CD4-positive, CD25-positive, alpha-beta regulatory T cell (primary cell): ENCODE results near the gene FAM76A. TPM values are rescaled to one million over a fixed set of nuclear protein-coding genes. Genes with fewer than 3 reads are reported as not detected.

Experiments
- ATAC-seq, 2 donors: fragments of 150-1000 bp; cut with Tn5 transposase; one replicate each; pipeline ENCODE4 v1.10.0; 2021; ENCODE audit warnings: low read depth in 2 of 2, moderate number of reproducible peaks in 2 of 2, moderate library complexity in 1 of 2
- DNase-seq, 3 donors: peaks; one replicate each; pipeline versions ENCODE4 v3.0.0 to v3.0.0-alpha.2; 2012 to 2022; ENCODE audit warnings: mixed read lengths in 1 of 3
- H3K27ac ChIP-seq: one replicate; pipeline ENCODE4 v1.7.0; 2013; ENCODE audit warnings: mild to moderate bottlenecking, low read length; ENCODE audit not compliant: insufficient read depth, poor library complexity, severe bottlenecking
- H3K27me3 ChIP-seq: one replicate; pipeline ENCODE4 v1.7.0; 2013; ENCODE audit warnings: low read length; ENCODE audit not compliant: control insufficient read depth, insufficient read depth
- H3K36me3 ChIP-seq: one replicate; pipeline ENCODE4 v1.7.0; 2013; ENCODE audit warnings: mild to moderate bottlenecking, low read length, moderate library complexity; ENCODE audit not compliant: control insufficient read depth, insufficient read depth
- H3K4me1 ChIP-seq: 2 replicates; pipeline ENCODE4 v1.7.0; 2013; ENCODE audit warnings: mild to moderate bottlenecking, low read length; ENCODE audit not compliant: insufficient read depth, control insufficient read depth, poor library complexity, severe bottlenecking
- H3K4me3 ChIP-seq: one replicate; pipeline ENCODE4 v1.7.0; 2013; ENCODE audit warnings: low read depth, mild to moderate bottlenecking, low read length, moderate library complexity
- H3K9me3 ChIP-seq, 2 experiments: 1 replicate in 1 of 2; 2 replicates in 1 of 2; pipeline ENCODE4 v1.7.0; 2013; ENCODE audit warnings: low read length in 2 of 2, mild to moderate bottlenecking in 1 of 2, moderate library complexity in 1 of 2; ENCODE audit not compliant: control insufficient read depth in 2 of 2
- H3K27ac Mint-ChIP-seq, 3 donors: one replicate each; pipeline ENCODE4 v1.8.0; 2020 to 2022; ENCODE audit warnings: mild to moderate bottlenecking in 3 of 3, mixed read lengths in 3 of 3, moderate library complexity in 2 of 3
- H3K27me3 Mint-ChIP-seq: one replicate; pipeline ENCODE4 v1.8.0; 2022; ENCODE audit warnings: mild to moderate bottlenecking, mixed read lengths
- H3K36me3 Mint-ChIP-seq: one replicate; pipeline ENCODE4 v1.8.0; 2020; ENCODE audit warnings: mixed read lengths
- H3K4me1 Mint-ChIP-seq, 4 donors: one replicate each; pipeline ENCODE4 v1.8.0; 2020 to 2022; ENCODE audit warnings: mixed read lengths in 4 of 4, mild to moderate bottlenecking in 1 of 4
- H3K4me3 Mint-ChIP-seq, 4 donors: one replicate each; pipeline ENCODE4 v1.8.0; 2020 to 2022; ENCODE audit warnings: mild to moderate bottlenecking in 4 of 4, mixed read lengths in 4 of 4, moderate library complexity in 3 of 4
- H3K9me3 Mint-ChIP-seq, 7 donors: one replicate each; pipeline ENCODE4 v1.8.0; 2020 to 2022; ENCODE audit warnings: mixed read lengths in 7 of 7, mild to moderate bottlenecking in 3 of 7, moderate library complexity in 2 of 7
- polyA plus RNA-seq, 4 donors: library from polyadenylated mRNA; unstranded; fragments of 300-500 nt; fragmentation: Illumina TruSeq; gene quantifications; one replicate each; pipeline ENCODE4 v1.2.3, GENCODE V29; 2021
- total RNA-seq: library from RNA; stranded (reverse); gene quantifications from one replicate; pipeline ENCODE4 v1.2.3, GENCODE V29; 2022

The FAM76A gene
- total and polyA plus RNA-seq, 5 donors from 2014 or later = 6.9 to 18.7 (median 10.9) TPM

DNA sequence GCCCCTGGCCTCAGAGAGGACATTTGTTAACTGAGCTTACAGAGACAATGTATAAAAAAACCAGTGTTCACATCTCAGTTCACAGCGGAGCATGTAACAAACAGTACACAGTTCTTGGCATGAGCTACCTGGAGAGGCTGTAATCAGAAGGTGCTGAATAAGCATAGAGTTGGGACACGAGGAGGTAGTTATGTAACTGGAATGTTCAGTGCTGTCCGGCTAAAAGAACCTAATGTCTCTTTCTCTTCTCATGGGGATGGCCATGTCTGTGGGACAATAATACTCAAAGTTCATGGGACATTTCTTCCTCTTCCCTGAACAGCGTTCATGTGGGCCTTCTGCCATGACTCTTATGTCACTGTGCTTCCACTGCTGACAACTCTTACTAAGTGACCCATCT lies 30.1 kb downstream of the FAM76A start:
- peaks cover 72% of the 10 kb centered on the region for H3K36me3 ChIP-seq
- H3K9me3 ChIP-seq = no peaks in the 10 kb centered on the region
- ATAC-seq (no peak), DNase-seq (no peak)
- H3K27me3 ChIP-seq = no peaks in the 10 kb centered on the region
- H3K36me3 Mint-ChIP-seq = peaks cover 37% of the 10 kb centered on the region
- H3K4me3 Mint-ChIP-seq = no peak overlapping the region
- no peaks in the 10 kb centered on the region for H3K9me3 Mint-ChIP-seq
- no peak overlapping the region for H3K27ac ChIP-seq
- H3K27me3 Mint-ChIP-seq = no peaks in the 10 kb centered on the region
- H3K4me1 Mint-ChIP-seq = peaks cover 0 to 2% (median 0%) of the 10 kb centered on the region in 4 donors
- H3K4me3 ChIP-seq = no peak overlapping the region
- H3K27ac Mint-ChIP-seq = no peak overlapping the region
- H3K4me1 ChIP-seq = no peaks in the 10 kb centered on the region

DNA sequence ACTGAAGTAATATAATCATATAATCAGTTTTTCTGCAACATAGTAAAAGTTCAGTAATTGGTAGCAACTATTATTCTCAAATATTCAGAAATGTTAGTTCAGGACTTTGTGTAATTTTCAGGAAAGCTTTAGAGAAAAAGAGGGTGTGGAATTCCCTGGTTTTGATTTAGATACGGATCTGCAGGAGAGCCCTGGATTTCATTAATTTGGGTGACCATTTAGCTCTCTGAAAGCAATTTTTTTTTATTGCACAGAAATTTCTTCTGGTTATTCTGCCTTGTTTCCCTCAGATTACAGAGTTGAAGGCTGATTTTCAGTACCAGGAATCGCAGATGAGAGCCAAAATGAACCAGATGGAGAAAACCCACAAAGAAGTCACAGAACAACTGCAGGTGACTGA lies 33.5 kb downstream of the FAM76A start:
- Mint-ChIP-seq H3K9me3 (no peaks in the 10 kb centered on the region), H3K36me3 (peaks cover 30% of the 10 kb centered on the region), H3K4me1 (no peaks in the 10 kb centered on the region), H3K27ac (peak overlapping the region in 1 of 3 donors; percentile 32), H3K4me3 (no peak overlapping the region), H3K27me3 (no peaks in the 10 kb centered on the region)
- no peak for ATAC-seq
- H3K4me3 ChIP-seq = no peak overlapping the region
- no peaks in the 10 kb centered on the region for H3K4me1 ChIP-seq
- no peak for DNase-seq
- H3K27me3 ChIP-seq = no peaks in the 10 kb centered on the region
- H3K36me3 ChIP-seq = peaks cover 60% of the 10 kb centered on the region
- no peak overlapping the region for H3K27ac ChIP-seq
- H3K9me3 ChIP-seq = no peaks in the 10 kb centered on the region

DNA sequence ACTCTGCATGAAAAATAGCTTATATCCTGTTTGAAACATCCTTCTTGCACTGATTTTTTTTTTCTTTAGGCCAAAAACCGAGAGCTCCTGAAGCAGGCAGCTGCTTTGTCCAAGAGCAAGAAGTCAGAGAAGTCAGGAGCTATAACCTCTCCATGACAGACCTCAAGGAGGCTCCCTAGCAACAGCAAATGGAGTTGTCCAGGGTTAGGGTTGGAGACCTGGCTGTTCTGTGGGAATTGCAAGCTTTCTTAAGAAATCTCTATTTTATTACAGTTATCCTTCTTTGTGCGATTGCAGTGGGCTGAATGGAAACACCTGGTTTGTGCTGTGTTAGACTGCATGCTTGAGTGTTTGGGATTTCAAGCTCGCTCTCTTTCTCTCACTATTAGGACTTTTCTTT lies 34.7 kb downstream of the FAM76A start:
- Histone ChIP-seq H3K27me3 (no peaks in the 10 kb centered on the region), H3K27ac (no peak overlapping the region), H3K9me3 (no peaks in the 10 kb centered on the region), H3K4me1 (no peaks in the 10 kb centered on the region), H3K4me3 (no peak overlapping the region), H3K36me3 (peaks cover 49% of the 10 kb centered on the region)
- H3K27me3 Mint-ChIP-seq = no peaks in the 10 kb centered on the region
- H3K27ac Mint-ChIP-seq = peak overlapping the region in 1 of 3 donors; percentile 8
- H3K9me3 Mint-ChIP-seq = no peaks in the 10 kb centered on the region
- H3K36me3 Mint-ChIP-seq = peaks cover 20% of the 10 kb centered on the region
- no peaks in the 10 kb centered on the region for H3K4me1 Mint-ChIP-seq
- ATAC-seq (no peak), DNase-seq (no peak)
- H3K4me3 Mint-ChIP-seq = peak overlapping the region in 1 of 4 donors; percentile 63

DNA sequence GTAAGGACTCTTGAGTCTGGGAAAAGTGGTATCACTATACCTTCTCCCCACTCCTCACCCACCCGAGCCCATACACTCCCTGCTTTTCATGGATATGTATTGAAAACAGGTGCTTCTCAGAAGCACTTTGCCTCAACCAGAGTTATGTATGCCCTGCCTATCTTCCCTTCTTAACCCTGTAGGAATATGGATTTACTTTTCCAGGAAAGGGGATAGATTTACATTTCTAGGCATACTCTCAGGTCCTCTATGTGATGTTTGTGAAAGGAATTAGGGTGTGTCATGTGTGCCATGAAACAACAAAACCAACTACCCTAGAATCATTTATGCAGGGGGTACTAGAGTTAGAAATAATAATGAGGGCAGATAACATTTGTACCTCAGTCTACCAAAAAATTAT lies 36.3 kb downstream of the FAM76A start:
- no peaks in the 10 kb centered on the region for H3K9me3 Mint-ChIP-seq
- Histone ChIP-seq H3K36me3 (peaks cover 33% of the 10 kb centered on the region), H3K4me3 (no peak overlapping the region), H3K27ac (no peak overlapping the region), H3K9me3 (no peaks in the 10 kb centered on the region), H3K4me1 (no peaks in the 10 kb centered on the region), H3K27me3 (no peaks in the 10 kb centered on the region)
- H3K27ac Mint-ChIP-seq = no peak overlapping the region
- no peaks in the 10 kb centered on the region for H3K27me3 Mint-ChIP-seq
- no peaks in the 10 kb centered on the region for H3K4me1 Mint-ChIP-seq
- DNase-seq = no peak
- no peak overlapping the region for H3K4me3 Mint-ChIP-seq
- ATAC-seq = no peak
- H3K36me3 Mint-ChIP-seq = peaks cover 14% of the 10 kb centered on the region

DNA sequence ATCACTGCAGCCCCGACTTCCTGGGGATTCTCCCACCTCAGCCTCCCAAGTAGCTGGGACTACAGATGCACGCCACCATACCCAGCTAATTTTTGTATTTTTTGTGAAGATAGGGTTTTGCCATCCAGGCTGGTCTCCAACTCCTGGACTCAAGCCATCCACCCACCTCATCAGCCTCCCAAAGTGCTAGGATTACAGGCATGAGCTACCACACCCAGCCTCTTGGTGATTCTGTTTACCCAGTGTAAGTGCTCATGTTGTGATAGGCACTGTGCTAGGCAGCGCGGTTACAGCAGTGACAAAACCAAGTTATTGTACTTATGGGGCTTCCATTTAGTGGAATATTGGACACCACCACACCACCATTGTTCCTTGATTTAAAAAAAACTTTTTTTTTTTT lies 37.6 kb downstream of the FAM76A start:
- Mint-ChIP-seq H3K27me3 (no peaks in the 10 kb centered on the region), H3K4me3 (no peak overlapping the region), H3K27ac (peak overlapping the region in 1 of 3 donors; percentile 38), H3K36me3 (peaks cover 10% of the 10 kb centered on the region), H3K4me1 (no peaks in the 10 kb centered on the region), H3K9me3 (no peaks in the 10 kb centered on the region)
- Histone ChIP-seq H3K27ac (no peak overlapping the region), H3K9me3 (no peaks in the 10 kb centered on the region), H3K27me3 (no peaks in the 10 kb centered on the region), H3K36me3 (peaks cover 29% of the 10 kb centered on the region), H3K4me3 (no peak overlapping the region), H3K4me1 (no peaks in the 10 kb centered on the region)
- DNase-seq (no peak), ATAC-seq (no peak)

DNA sequence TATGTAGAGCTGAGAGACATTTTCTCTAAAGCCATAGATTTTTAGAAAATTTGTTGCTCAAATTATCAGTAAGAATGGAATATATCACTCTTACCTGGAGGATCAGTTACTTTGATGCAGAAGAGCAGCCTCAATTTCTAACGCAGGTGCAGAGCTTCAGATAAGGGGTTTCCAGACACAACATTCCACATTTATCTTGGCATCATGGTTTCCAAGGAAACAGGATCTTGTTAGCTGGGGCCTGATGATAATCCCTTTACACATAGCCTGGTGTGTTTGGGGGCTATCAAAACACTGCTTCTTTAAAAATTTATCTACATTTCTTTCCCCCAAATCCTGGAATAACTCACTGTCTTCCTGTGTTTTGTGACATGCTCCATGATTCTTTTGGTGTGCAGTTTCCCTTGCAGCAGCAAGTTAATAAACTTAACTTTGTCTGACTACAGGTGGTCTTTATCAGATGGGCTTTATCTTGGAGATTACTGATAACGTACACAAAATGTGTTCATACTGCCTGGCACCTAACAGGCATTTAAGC lies 44.6 kb downstream of the FAM76A start:
- H3K27ac ChIP-seq = no peak overlapping the region
- no peaks in the 10 kb centered on the region for H3K36me3 ChIP-seq
- no peaks in the 10 kb centered on the region for H3K9me3 ChIP-seq
- Mint-ChIP-seq H3K27me3 (no peaks in the 10 kb centered on the region), H3K27ac (peak overlapping the region in 1 of 3 donors; percentile 26), H3K4me1 (peaks cover 6 to 23% (median 14%) of the 10 kb centered on the region in 4 donors), H3K4me3 (peak overlapping the region in 2 of 4 donors; percentile 62 to 75), H3K9me3 (no peaks in the 10 kb centered on the region), H3K36me3 (no peaks in the 10 kb centered on the region)
- H3K27me3 ChIP-seq = no peaks in the 10 kb centered on the region
- H3K4me3 ChIP-seq = no peak overlapping the region
- peaks cover 24% of the 10 kb centered on the region for H3K4me1 ChIP-seq
- ATAC-seq (no peak), DNase-seq (no peak)

DNA sequence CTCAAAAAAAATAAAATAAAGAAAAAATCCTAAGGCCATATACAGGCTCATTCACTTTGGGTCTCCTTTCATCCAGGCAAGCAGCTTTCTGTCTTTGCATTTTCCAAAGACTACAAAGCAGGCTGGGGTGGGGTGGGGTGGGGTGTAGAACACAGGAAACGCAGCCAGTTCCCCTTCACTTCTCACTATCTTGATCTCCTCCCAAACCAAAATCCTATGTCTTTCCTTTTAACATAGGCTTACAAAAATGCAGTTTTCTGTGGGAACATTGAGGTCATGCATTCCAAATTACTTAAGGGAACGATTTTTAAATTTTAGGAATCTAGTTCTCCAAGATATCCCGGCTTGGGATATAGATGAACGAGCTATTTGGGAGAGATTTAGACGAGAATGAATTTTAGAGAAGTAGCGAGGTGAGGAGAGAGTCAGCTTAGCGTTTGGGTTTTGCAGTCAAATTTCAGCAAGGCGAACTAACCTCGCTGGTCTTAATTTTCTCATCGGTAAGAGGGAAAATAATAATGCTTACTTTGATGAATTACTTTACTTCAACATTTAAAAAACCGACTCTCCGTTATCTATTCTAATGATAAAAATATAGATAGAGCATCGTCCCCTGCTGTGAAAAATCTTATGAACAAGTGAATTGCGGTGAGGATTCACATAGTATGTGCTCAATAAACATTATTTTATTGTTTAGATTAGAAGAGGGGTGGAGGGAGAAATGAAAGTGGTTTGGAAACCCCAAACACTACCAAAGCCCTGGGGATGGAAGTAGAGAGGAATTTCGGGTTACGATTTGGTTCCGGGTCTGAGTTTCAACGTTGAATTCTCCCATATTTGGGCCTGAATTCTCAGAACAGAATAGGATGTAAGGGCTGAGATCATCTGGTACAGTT lies 46.5 kb downstream of the FAM76A start:
- Mint-ChIP-seq H3K36me3 (no peaks in the 10 kb centered on the region), H3K4me3 (peak overlapping the region; percentile 88 to 97 (median 94)), H3K27ac (peak overlapping the region; percentile 96 to 98 (median 98)), H3K27me3 (no peaks in the 10 kb centered on the region), H3K9me3 (no peaks in the 10 kb centered on the region), H3K4me1 (peaks cover 12 to 38% (median 26%) of the 10 kb centered on the region in 4 donors)
- peak overlapping the region; percentile 94 for H3K27ac ChIP-seq
- no peaks in the 10 kb centered on the region for H3K27me3 ChIP-seq
- H3K4me3 ChIP-seq = peak overlapping the region; percentile 97
- DNase-seq = peak in 1 of 3 donors; percentile 30
- peaks cover 24% of the 10 kb centered on the region for H3K4me1 ChIP-seq
- no peak for ATAC-seq
- no peaks in the 10 kb centered on the region for H3K36me3 ChIP-seq
- no peaks in the 10 kb centered on the region for H3K9me3 ChIP-seq
